GM12874 (cell line): ENCODE data around the gene REPS1.

ENCODE experiments used
- CTCF ChIP-seq: IDR thresholded peaks from 2 replicates; pipeline ENCODE4 v1.5.1; 2011; ENCODE audit warnings: low read depth, mild to moderate bottlenecking, control low read depth, low read length, moderate library complexity; ENCODE audit not compliant: insufficient read depth

The REPS1 gene

GRCh38 chr6:138997136-138997535, 9.1 kb upstream of the REPS1 start:
- TF ChIP-seq CTCF: no peak

GRCh38 chr6:138996524-138996923, 8.5 kb upstream of the REPS1 start:
- TF ChIP-seq CTCF: no peak

GRCh38 chr6:138991206-138991605, 3.2 kb upstream of the REPS1 start:
- TF ChIP-seq CTCF: no peak

GRCh38 chr6:138989098-138989983, 1.3 kb upstream of the REPS1 start:
- TF ChIP-seq CTCF: no peak

- no peak for TF ChIP-seq CTCF
Measured at GRCh38 chr6:138988469-138988834, 399 bp upstream of the REPS1 start.

GRCh38 chr6:138987080-138987642, 892 bp downstream of the REPS1 start:
- no peak for TF ChIP-seq CTCF

- no peak for TF ChIP-seq CTCF
Measured at GRCh38 chr6:138986578-138986977, 1.5 kb downstream of the REPS1 start.
